Activated naive CD8-positive, alpha-beta T cell treated with anti-CD3 and anti-CD28 coated beads, Interleukin-2, amount 50 U/mL, for 24 hours (primary cell): ENCODE measurements around the gene FRRS1.
A peak's percentile ranks its signal among the peaks of the same experiment; 100 is the strongest.

ENCODE experiments used
- ATAC-seq: fragments of 150-1000 bp; cut with Tn5 transposase; one replicate; pipeline ENCODE4 v1.10.0; 2021
- DNase-seq: peaks from one replicate; pipeline ENCODE4 v3.0.0; 2021
- H3K27ac Mint-ChIP-seq: one replicate; pipeline ENCODE4 v1.8.0; 2021; ENCODE audit warnings: mild to moderate bottlenecking, mixed read lengths
- H3K27me3 Mint-ChIP-seq: one replicate; pipeline ENCODE4 v1.8.0; 2021; ENCODE audit warnings: mixed read lengths
- H3K36me3 Mint-ChIP-seq: one replicate; pipeline ENCODE4 v1.8.0; 2021; ENCODE audit warnings: low read depth, mixed read lengths
- H3K4me1 Mint-ChIP-seq: one replicate; pipeline ENCODE4 v1.8.0; 2021; ENCODE audit warnings: mixed read lengths
- H3K4me3 Mint-ChIP-seq: one replicate; pipeline ENCODE4 v1.8.0; 2021; ENCODE audit warnings: mild to moderate bottlenecking, moderate library complexity, mixed read lengths
- H3K9me3 Mint-ChIP-seq: one replicate; pipeline ENCODE4 v1.8.0; 2021; ENCODE audit warnings: mixed read lengths

Gene FRRS1

DNA sequence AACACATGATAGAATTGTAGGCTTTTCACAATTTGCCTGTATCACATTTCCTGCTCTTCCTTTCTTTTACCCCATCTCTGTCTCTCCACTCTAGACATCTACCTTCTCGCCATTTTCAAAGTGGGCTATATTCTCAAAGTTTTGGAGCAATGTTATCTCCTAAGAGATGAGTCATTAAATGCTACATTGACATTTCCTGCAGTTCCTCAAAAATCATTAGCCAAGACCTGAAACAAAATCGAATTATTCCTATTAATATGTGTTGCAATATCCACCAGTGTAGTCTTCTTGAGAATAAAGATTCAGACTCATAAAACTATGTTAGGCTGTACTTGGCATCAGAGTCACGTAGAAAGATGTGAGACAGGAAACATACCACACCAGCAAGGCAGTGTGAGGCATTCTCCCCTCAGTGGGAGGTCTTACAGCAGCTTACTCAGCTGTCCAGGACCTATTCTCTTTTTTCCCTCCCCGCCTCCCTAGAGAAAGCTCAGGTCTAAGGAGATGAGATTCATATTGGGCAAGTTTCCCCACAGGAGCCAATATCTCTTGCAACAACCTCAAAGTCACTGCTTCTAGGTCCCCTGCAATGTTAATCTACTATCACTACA lies 38.8 kb downstream of the FRRS1 start:
- ATAC-seq (no peak), DNase-seq (no peak)
- Mint-ChIP-seq H3K4me3 (no peak overlapping the region), H3K36me3 (no peaks in the 10 kb centered on the region), H3K9me3 (no peaks in the 10 kb centered on the region), H3K27ac (no peak overlapping the region), H3K27me3 (no peaks in the 10 kb centered on the region), H3K4me1 (no peaks in the 10 kb centered on the region)

DNA sequence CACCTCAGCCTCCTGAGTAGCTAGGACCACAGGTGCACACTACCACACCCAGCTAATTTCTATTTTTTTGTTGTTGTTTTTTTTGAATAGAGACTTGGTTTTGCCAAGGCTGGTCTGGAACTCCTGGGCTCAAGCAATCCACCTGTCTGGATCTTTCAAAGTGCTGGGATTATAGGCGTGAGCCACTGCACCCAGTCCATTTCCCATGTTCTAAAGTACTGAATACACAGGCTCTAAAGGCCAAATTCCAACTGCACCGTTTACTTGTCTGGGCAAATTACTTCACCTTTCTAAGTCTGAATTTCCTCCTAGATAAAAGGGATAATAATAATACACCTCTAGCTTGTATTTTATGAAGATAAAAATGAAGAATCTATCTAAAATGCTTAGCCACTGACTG lies 39.6 kb downstream of the FRRS1 start:
- no peaks in the 10 kb centered on the region for H3K9me3 Mint-ChIP-seq

DNA sequence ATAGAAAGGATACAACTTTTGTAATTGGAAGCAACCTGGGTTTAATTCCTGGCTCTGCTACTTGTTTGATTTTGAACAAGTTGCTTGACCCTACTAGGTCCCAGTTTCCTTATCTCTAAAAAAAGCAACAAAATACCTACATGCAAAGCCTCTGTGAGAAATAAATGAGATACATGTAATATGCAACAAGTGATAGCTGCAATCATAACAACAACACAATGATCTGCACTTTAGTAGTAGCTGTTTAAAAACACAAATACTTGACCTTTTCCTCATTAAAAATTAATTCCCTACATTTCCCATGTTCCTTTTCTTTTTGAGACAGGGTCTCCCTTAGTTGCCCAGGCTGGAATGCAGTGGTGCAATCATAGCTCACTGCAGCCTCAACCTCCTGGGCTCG lies 40.0 kb downstream of the FRRS1 start:
- DNase-seq (no peak), ATAC-seq (no peak)
- H3K36me3 Mint-ChIP-seq: no peaks in the 10 kb centered on the region
- no peaks in the 10 kb centered on the region for H3K27me3 Mint-ChIP-seq
- H3K4me3 Mint-ChIP-seq: no peak overlapping the region
- H3K9me3 Mint-ChIP-seq: no peaks in the 10 kb centered on the region
- no peak overlapping the region for H3K27ac Mint-ChIP-seq
- no peaks in the 10 kb centered on the region for H3K4me1 Mint-ChIP-seq

More for the DNA sequence above, 39.6 kb downstream of the FRRS1 start:
- Mint-ChIP-seq H3K27ac (no peak overlapping the region), H3K4me3 (no peak overlapping the region), H3K4me1 (no peaks in the 10 kb centered on the region), H3K36me3 (no peaks in the 10 kb centered on the region), H3K27me3 (no peaks in the 10 kb centered on the region)
- DNase-seq: no peak
- no peak for ATAC-seq

DNA sequence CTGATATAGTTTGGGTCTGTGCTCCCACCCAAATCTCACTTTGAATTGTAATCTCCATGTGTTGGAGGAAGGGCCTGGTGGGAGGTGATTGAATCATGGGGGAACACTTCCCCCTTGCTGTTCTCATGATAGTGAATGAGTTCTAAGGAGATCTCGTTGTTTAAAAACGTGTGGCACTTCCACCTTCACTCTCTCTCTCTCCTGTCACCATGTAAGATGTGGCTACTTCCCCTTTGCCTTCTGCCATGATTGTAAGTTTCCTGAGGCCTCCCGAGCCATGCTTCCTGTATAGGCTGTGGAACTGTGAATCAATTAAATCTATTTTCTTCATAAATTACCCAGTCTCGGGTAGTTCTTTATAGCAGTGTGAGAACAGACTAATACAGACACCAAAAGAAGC lies 40.4 kb downstream of the FRRS1 start:
- DNase-seq (no peak), ATAC-seq (no peak)
- H3K27me3 Mint-ChIP-seq: no peaks in the 10 kb centered on the region
- no peak overlapping the region for H3K4me3 Mint-ChIP-seq
- no peaks in the 10 kb centered on the region for H3K4me1 Mint-ChIP-seq
- no peak overlapping the region for H3K27ac Mint-ChIP-seq
- H3K9me3 Mint-ChIP-seq: no peaks in the 10 kb centered on the region
- H3K36me3 Mint-ChIP-seq: no peaks in the 10 kb centered on the region

DNA sequence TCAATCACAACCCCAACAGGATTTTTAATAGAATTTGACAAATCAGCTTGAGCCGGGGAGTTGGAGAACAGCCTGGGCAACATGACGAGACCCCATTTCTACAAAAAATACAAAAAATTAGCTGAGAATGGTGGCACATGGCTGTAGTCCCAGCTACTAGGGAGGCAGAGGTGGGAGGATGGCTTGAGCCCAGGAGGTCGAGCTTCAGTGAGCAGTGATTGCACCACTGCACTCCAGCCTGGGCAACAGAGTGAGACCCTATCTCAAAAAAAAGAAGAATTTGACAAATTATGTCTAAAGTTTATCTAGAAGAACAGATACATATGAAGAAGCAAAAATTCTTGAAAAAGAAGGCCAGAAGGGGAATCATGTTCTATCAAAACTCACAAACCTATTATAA lies 43.2 kb downstream of the FRRS1 start:
- ATAC-seq (no peak), DNase-seq (no peak)
- no peak overlapping the region for H3K4me3 Mint-ChIP-seq
- H3K27me3 Mint-ChIP-seq: no peaks in the 10 kb centered on the region
- H3K27ac Mint-ChIP-seq: no peak overlapping the region
- no peaks in the 10 kb centered on the region for H3K36me3 Mint-ChIP-seq
- H3K9me3 Mint-ChIP-seq: no peaks in the 10 kb centered on the region
- H3K4me1 Mint-ChIP-seq: no peaks in the 10 kb centered on the region

DNA sequence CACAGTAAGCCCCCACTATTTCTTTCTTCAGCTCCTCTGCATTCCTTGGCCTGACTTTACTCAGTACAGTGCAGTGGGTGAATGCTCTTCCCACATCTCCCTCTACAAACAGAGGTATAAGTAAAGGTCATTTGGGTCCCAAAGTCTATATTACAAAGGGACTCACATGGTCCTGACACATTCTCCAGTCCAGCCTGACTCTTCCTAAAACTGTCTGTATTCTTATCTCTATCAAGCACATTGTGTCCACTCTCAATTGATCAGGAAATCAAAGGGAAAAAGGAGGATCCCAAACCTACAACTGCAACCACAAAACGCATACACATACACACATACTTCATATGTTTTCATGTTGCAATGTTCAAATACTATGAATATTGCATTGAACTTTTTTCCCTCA lies 49.4 kb downstream of the FRRS1 start:
- DNase-seq (no peak), ATAC-seq (no peak)
- Mint-ChIP-seq H3K36me3 (no peaks in the 10 kb centered on the region), H3K4me3 (no peak overlapping the region), H3K9me3 (no peaks in the 10 kb centered on the region), H3K27me3 (no peaks in the 10 kb centered on the region), H3K27ac (no peak overlapping the region), H3K4me1 (no peaks in the 10 kb centered on the region)

DNA sequence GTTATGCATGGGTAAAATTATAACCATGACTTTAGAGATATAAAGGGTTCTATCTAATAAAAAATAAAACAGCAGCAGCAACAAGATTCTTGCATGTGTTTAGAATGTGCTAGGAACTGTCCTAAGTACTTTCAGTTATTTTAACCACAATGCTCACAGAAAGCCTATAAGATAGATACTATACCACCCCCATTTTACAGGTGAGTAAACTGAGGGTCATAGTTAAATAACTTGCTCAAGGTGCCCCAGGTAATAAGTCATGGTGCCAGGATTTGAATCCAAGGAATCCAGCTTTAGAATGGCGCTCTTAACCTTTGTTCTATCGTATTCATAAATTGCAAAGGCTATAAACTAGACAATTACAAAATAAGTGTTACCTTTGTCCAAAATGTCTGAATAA lies 53.4 kb downstream of the FRRS1 start:
- Mint-ChIP-seq H3K27me3 (no peaks in the 10 kb centered on the region), H3K9me3 (no peaks in the 10 kb centered on the region), H3K4me3 (no peak overlapping the region), H3K27ac (no peak overlapping the region), H3K4me1 (no peaks in the 10 kb centered on the region), H3K36me3 (no peaks in the 10 kb centered on the region)
- ATAC-seq (no peak), DNase-seq (no peak)

DNA sequence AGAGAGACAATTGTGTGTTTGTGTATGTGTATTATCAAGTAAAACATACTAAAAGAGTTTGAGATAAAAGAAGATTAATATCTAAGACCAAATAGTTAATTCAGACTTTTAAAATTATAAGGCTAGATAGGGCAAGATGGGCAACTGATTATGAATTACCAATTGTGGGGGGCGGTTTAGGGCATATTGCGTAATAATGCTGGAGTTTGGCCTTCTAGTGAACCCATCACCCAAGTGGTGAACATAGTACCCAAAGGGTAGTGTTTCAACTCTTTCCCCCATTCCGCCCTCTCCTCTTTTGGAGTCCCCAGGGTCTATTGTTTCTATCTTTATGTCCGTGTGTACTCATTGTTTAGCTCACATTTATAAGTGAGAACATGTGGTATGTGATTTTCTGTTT lies 55.4 kb downstream of the FRRS1 start:
- H3K27me3 Mint-ChIP-seq: no peaks in the 10 kb centered on the region
- no peak for DNase-seq
- H3K4me3 Mint-ChIP-seq: no peak overlapping the region
- ATAC-seq: no peak
- no peaks in the 10 kb centered on the region for H3K4me1 Mint-ChIP-seq
- H3K27ac Mint-ChIP-seq: no peak overlapping the region
- H3K36me3 Mint-ChIP-seq: no peaks in the 10 kb centered on the region
- H3K9me3 Mint-ChIP-seq: no peaks in the 10 kb centered on the region

DNA sequence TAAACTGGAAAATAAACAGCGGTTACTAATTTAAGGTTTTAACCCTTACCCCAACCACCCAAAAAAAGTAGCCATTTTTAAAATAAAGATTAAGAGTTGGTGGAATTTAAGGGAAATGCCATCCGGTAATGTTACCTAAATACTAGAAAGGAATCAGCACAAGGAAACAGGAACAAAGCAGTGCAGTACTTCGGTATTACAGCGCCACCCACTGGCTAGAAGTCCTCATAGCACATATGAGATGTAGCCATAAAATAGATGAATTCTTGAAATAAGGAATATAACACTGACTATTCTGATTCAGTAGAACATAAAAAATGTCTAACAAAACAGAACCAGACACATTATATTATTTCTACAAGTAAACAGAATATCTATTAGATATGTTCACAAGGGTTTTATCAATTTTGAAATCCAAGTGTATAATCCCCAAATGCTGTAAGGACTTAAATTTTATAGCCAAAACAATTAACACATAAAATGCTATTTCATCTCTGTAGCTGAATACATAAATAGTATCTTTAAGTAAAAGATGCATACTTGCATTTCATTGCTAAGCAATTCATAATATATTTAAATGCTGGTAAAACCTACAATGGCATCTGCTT lies 58.8 kb downstream of the FRRS1 start:
- Mint-ChIP-seq H3K27ac (no peak overlapping the region), H3K36me3 (no peaks in the 10 kb centered on the region), H3K27me3 (no peaks in the 10 kb centered on the region), H3K4me1 (peaks cover 3% of the 10 kb centered on the region), H3K4me3 (no peak overlapping the region), H3K9me3 (no peaks in the 10 kb centered on the region)
- no peak for ATAC-seq
- DNase-seq: peak; percentile 63

DNA sequence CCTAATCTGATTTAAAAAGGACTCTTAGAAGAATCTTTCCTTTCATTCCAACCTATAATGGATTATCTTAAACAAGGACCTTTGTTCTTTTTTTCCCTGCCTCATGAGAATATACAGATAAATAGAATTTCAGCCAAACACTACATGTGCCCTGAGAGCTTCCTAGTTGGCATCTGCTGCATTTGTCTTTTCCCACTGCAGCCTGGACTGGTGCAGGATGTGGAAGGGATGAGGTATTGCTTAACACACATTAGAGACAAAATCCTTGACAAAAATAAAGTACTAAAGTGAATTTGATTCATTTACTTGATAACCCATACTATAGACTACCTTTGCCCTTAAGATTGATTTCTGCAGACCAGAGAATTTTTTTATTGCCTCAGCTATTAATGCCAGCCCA lies 61.0 kb downstream of the FRRS1 start:
- no peaks in the 10 kb centered on the region for H3K36me3 Mint-ChIP-seq
- no peak overlapping the region for H3K4me3 Mint-ChIP-seq
- peaks cover 4% of the 10 kb centered on the region for H3K27me3 Mint-ChIP-seq
- peaks cover 3% of the 10 kb centered on the region for H3K4me1 Mint-ChIP-seq
- no peak overlapping the region for H3K27ac Mint-ChIP-seq
- DNase-seq: no peak
- H3K9me3 Mint-ChIP-seq: no peaks in the 10 kb centered on the region
- no peak for ATAC-seq

DNA sequence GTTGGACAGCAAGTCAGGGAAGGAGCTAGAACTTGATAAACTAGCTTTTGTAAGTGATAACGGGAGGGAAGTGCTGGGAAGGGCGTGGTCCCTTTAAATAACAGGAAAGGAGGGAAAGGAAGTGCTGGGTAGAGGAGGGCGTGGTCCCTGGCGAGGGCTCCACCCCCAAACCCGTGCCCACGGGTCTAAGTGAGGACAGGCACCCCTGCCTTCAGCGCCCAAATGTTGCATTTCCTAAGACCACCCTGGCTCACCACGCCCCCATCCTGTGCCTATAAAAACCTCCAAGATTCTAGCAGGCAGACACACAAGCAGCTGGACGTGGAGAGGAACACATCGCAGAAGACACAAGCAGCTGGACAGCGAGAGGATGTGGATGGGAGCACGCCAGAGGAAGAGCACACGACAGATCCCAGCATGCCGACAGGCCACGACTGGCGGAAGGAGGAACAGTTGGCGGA lies 62.0 kb downstream of the FRRS1 start:
- H3K4me3 Mint-ChIP-seq: no peak overlapping the region
- DNase-seq: no peak
- peaks cover 3% of the 10 kb centered on the region for H3K4me1 Mint-ChIP-seq

DNA sequence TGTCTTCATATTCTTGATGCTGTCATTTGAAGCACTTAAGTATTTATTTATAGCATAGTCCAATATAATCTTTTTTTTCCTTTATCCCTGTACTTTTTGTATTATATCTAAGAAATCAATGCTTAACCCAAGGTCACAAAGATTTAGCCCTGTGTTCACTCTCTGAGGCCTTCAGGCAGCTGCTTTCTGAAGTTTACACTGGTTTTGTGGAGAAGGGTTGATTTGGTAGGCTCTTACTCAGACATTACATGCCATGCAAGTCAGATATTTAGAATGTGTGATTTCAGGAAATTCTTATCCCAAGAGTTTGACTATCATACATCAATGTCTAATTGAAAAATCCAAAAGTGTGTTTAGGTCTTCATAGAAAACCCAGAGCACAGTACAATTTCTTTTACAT lies 64.2 kb downstream of the FRRS1 start:
- Mint-ChIP-seq H3K4me1 (peaks cover 3% of the 10 kb centered on the region), H3K27ac (no peak overlapping the region), H3K4me3 (no peak overlapping the region), H3K27me3 (peaks cover 10% of the 10 kb centered on the region), H3K36me3 (no peaks in the 10 kb centered on the region), H3K9me3 (no peaks in the 10 kb centered on the region)
- ATAC-seq: no peak
- DNase-seq: no peak

More for the DNA sequence above, 62.0 kb downstream of the FRRS1 start:
- Mint-ChIP-seq H3K27me3 (peaks cover 8% of the 10 kb centered on the region), H3K36me3 (no peaks in the 10 kb centered on the region), H3K9me3 (no peaks in the 10 kb centered on the region), H3K27ac (no peak overlapping the region)
- ATAC-seq: no peak

DNA sequence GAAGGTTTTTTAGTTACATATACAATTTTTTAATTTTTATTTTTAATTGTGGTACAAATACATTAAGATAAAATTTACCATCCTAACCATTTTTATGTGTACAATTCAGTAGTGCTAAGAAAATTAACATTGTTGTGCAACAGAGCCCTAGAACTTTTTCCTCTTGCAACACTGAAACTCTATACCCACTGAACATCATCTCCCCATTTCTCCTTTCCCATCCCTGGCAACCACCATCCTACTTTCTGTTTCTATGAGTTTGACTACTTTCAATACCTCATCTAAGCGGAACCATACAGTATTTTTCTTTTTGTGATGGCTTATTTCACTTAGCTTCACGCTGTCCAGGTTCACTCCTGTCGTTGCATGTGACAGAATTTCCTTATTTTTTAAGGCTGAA lies 66.4 kb downstream of the FRRS1 start:
- H3K9me3 Mint-ChIP-seq: no peaks in the 10 kb centered on the region
- ATAC-seq (no peak), DNase-seq (no peak)
- H3K4me3 Mint-ChIP-seq: no peak overlapping the region
- H3K4me1 Mint-ChIP-seq: peaks cover 3% of the 10 kb centered on the region
- no peaks in the 10 kb centered on the region for H3K36me3 Mint-ChIP-seq
- no peak overlapping the region for H3K27ac Mint-ChIP-seq
- H3K27me3 Mint-ChIP-seq: peaks cover 17% of the 10 kb centered on the region

DNA sequence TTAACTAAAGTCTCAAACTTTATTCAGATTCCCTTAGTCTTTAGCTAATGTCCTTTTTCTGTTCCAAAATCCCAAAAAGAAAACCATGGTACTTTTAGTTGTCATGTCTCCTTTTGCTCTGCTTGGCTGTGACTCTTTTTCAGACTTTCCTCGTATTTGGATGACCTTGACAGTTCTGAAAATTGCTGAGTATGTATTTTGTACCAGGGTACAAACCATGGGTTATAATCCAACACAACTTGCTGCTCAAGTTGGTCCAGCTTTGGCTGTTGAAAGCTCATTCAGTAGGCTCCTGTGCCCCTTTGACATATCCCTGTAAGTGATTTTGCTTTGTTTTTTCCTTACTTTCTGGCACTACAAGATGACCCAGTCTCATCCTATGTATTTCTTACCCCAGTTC lies 68.9 kb downstream of the FRRS1 start:
- Mint-ChIP-seq H3K27me3 (peaks cover 19% of the 10 kb centered on the region), H3K36me3 (no peaks in the 10 kb centered on the region), H3K4me1 (no peaks in the 10 kb centered on the region), H3K27ac (no peak overlapping the region), H3K9me3 (no peaks in the 10 kb centered on the region), H3K4me3 (no peak overlapping the region)
- no peak for DNase-seq
- no peak for ATAC-seq

DNA sequence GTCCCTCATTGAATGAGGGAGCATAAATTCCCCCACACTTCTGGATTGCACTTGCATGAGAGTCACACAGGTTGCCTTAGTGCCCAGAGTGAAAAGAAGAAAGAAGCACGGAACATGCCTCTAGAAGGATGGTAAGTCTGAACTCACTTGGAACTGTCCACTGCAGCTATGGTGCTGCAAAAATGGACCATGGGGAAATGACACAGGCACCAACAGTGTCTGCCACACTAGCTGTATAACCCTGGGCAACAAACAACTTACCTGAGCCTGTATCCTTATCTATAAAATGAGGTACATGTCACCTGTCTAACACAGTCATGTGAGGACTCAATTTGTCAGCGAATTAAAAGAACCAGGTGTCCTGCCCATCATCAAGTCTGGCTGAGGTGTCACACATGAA lies 69.8 kb downstream of the FRRS1 start:
- H3K27me3 Mint-ChIP-seq: peaks cover 19% of the 10 kb centered on the region
- ATAC-seq (no peak), DNase-seq (no peak)
- no peak overlapping the region for H3K27ac Mint-ChIP-seq
- no peak overlapping the region for H3K4me3 Mint-ChIP-seq
- H3K9me3 Mint-ChIP-seq: no peaks in the 10 kb centered on the region
- no peaks in the 10 kb centered on the region for H3K36me3 Mint-ChIP-seq
- no peaks in the 10 kb centered on the region for H3K4me1 Mint-ChIP-seq

DNA sequence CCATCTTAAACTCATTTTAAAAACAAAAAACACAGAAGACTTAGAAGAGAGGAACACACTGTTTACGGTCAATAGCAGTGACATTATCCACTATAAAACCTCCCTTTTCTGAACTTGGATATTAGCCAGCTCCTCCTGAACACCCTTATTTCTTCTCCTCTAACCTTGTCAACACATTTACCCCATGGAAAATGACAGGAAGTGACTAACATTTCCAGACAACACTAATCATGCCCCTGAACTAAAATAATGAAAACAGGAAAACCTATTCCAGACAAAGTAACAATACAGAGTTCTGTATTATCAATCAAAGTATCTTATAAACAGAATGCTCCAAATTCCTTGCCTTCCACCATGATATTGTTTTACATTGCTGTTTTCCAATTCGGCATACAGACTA lies 75.3 kb downstream of the FRRS1 start:
- Mint-ChIP-seq H3K27ac (no peak overlapping the region), H3K36me3 (no peaks in the 10 kb centered on the region), H3K4me3 (no peak overlapping the region)

More for the DNA sequence above, 75.3 kb downstream of the FRRS1 start:
- H3K27me3 Mint-ChIP-seq: peaks cover 5% of the 10 kb centered on the region
- ATAC-seq (no peak), DNase-seq (no peak)
- no peaks in the 10 kb centered on the region for H3K4me1 Mint-ChIP-seq
- H3K9me3 Mint-ChIP-seq: no peaks in the 10 kb centered on the region
